Ishikawa (cell line): ENCODE data around the gene ABCG5.

ENCODE experiments used
- CEBPB ChIP-seq: IDR thresholded peaks from 2 replicates; pipeline ENCODE4 v1.6.1; 2012
- CREB1 ChIP-seq: IDR thresholded peaks from 2 replicates; pipeline ENCODE4 v1.6.1; 2012; ENCODE audit warnings: low read depth
- EGR1 ChIP-seq: IDR thresholded peaks from 2 replicates; pipeline ENCODE4 v1.6.1; 2012
- EP300 ChIP-seq: IDR thresholded peaks from 2 replicates; pipeline ENCODE4 v1.6.1; 2012; ENCODE audit warnings: borderline replicate concordance
- FOXM1 ChIP-seq: IDR thresholded peaks from 2 replicates; pipeline ENCODE4 v1.6.1; 2012; ENCODE audit warnings: low read depth, borderline replicate concordance
- NFIC ChIP-seq: IDR thresholded peaks from 2 replicates; pipeline ENCODE4 v1.6.1; 2012
- RAD21 ChIP-seq: IDR thresholded peaks from 2 replicates; pipeline ENCODE4 v1.6.1; 2012; ENCODE audit warnings: low read depth
- TAF1 ChIP-seq: IDR thresholded peaks from 2 replicates; pipeline ENCODE4 v1.6.1; 2012; ENCODE audit warnings: low read depth, mild to moderate bottlenecking
- TCF12 ChIP-seq: IDR thresholded peaks from 2 replicates; pipeline ENCODE4 v1.6.1; 2012; ENCODE audit warnings: low read depth
- TEAD4 ChIP-seq: IDR thresholded peaks from 2 replicates; pipeline ENCODE4 v1.6.1; 2012
- YY1 ChIP-seq: IDR thresholded peaks from 2 replicates; pipeline ENCODE4 v1.6.1; 2012; ENCODE audit warnings: low read depth
- ZBTB7A ChIP-seq: IDR thresholded peaks from 2 replicates; pipeline ENCODE4 v1.6.1; 2012; ENCODE audit warnings: low read depth
- TF ChIP-seq, protein P1 (sequence below): IDR thresholded peaks from 2 replicates; pipeline ENCODE4 v1.6.1; 2012
- TF ChIP-seq, protein P2 (sequence below): IDR thresholded peaks from 2 replicates; pipeline ENCODE4 v1.6.1; 2012
- TF ChIP-seq, protein P3 (sequence below): IDR thresholded peaks from 2 replicates; pipeline ENCODE4 v1.6.1; 2012; ENCODE audit warnings: low read depth, mild to moderate bottlenecking

ABCG5 gene

DNA sequence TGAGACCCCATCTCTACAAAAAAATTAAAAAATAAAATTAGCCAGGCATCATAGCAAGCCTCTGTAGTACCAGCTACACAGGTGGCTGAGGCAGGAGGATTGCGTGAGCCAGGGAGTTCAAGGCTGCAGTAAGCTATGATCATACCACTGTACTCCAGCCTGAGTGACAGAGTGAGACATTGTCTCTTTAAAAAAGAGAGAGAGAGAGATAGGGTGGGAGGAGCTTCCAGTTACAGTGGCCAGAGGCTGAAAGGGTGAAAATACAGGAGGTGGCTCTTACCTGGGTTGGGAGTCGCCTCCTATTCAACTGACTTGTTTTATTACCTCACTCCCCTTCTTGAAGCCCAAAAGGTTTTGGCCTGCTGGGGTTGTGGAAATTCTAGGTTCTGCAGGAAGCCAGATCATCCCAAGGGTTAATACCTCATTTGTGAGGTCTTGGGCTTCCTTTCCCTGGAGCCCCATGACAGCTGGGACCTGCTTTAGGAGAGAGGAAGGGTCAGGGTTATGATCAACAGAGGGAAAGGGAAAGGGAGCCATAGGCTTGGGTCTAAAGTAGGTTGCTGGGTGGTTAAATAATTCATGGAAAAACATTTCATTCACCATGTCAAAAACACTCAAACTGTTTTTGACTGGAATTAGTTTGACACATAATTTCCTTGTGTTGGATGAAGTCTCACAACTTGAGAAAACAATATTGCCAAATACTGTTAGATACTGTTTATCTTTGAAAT, 47.4 kb downstream of the ABCG5 start:
- TF ChIP-seq, protein P1, sequence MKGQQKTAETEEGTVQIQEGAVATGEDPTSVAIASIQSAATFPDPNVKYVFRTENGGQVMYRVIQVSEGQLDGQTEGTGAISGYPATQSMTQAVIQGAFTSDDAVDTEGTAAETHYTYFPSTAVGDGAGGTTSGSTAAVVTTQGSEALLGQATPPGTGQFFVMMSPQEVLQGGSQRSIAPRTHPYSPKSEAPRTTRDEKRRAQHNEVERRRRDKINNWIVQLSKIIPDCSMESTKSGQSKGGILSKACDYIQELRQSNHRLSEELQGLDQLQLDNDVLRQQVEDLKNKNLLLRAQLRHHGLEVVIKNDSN: no peak
- TF ChIP-seq, protein P2, sequence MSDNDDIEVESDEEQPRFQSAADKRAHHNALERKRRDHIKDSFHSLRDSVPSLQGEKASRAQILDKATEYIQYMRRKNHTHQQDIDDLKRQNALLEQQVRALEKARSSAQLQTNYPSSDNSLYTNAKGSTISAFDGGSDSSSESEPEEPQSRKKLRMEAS: no peak
- TF ChIP-seq NFIC: no peak
- no peak for TF ChIP-seq TAF1
- TF ChIP-seq ZBTB7A: no peak
- TF ChIP-seq YY1: no peak
- TF ChIP-seq, protein P3, sequence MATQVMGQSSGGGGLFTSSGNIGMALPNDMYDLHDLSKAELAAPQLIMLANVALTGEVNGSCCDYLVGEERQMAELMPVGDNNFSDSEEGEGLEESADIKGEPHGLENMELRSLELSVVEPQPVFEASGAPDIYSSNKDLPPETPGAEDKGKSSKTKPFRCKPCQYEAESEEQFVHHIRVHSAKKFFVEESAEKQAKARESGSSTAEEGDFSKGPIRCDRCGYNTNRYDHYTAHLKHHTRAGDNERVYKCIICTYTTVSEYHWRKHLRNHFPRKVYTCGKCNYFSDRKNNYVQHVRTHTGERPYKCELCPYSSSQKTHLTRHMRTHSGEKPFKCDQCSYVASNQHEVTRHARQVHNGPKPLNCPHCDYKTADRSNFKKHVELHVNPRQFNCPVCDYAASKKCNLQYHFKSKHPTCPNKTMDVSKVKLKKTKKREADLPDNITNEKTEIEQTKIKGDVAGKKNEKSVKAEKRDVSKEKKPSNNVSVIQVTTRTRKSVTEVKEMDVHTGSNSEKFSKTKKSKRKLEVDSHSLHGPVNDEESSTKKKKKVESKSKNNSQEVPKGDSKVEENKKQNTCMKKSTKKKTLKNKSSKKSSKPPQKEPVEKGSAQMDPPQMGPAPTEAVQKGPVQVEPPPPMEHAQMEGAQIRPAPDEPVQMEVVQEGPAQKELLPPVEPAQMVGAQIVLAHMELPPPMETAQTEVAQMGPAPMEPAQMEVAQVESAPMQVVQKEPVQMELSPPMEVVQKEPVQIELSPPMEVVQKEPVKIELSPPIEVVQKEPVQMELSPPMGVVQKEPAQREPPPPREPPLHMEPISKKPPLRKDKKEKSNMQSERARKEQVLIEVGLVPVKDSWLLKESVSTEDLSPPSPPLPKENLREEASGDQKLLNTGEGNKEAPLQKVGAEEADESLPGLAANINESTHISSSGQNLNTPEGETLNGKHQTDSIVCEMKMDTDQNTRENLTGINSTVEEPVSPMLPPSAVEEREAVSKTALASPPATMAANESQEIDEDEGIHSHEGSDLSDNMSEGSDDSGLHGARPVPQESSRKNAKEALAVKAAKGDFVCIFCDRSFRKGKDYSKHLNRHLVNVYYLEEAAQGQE: no peak
- TF ChIP-seq EP300: no peak
- no peak for TF ChIP-seq CEBPB
- no peak for TF ChIP-seq TCF12
- TF ChIP-seq TEAD4: no peak
- no peak for TF ChIP-seq FOXM1
- no peak for TF ChIP-seq RAD21
- TF ChIP-seq CREB1: no peak
- TF ChIP-seq EGR1: no peak

DNA sequence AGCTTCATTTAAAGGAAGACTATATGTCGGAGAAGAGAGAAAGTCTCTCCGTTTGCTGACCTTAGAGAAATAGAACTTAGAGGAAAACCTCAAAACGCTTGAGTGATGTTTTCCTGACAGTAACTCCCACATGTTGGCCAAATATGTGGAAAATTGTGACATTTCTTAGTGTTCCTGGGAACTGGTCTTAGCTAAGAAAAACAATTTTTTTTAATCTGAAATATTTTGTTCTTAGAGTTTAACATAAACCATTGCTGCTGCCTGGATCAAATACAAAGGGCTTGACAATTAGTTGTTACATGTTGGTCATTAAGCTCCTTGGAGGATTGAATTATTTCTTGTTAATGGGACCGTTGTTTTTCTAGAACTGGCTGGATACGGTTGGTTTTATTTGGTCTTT, 48.5 kb downstream of the ABCG5 start:
- TF ChIP-seq RAD21 (no peak), CREB1 (no peak), YY1 (no peak), EGR1 (no peak), NFIC (no peak), ZBTB7A (no peak)
- TF ChIP-seq, protein P3: no peak
- TF ChIP-seq, protein P1: no peak
- TF ChIP-seq, protein P2: no peak

DNA sequence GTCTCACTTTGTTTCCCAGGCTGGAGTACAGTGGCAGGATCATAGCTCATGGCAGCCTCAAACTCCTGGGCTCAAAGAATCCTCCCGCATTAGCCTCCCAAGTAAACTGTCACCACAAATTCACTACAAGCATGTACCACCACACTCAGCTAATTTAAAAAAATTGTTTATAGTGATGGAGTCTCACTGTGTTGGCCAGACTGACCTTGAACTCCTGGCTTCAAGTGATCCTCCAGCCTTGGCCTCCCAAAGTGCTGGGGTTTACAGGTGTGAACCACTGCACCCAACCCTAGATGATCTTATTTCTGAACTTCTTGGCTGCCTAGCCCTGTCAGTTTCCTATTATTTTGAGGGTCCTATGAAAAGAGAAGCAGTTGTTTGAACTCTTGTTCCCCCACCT, 50.0 kb downstream of the ABCG5 start:
- no peak for TF ChIP-seq TCF12
- TF ChIP-seq ZBTB7A: no peak
- TF ChIP-seq, protein P2: no peak

DNA sequence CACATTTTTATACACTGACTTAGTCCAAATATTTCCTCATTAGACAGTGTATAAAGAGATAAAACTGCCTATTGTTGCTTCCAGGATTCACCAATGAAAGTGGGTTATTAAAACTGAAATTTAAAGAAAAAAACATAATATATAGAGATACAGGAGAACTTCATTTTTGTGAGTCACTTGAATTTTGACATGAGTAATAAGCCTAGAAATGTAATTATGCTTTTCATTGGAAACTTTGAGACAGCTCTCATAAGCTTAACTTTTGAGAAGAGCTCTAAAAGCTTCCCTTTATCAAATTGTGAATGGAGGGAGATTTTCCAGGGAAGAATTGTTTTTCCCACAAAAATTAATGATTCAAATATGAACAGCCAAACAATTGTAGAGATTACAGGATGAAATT, 50.7 kb downstream of the ABCG5 start:
- no peak for TF ChIP-seq NFIC
- TF ChIP-seq ZBTB7A: no peak
- TF ChIP-seq, protein P3: no peak
- TF ChIP-seq FOXM1: no peak
- no peak for TF ChIP-seq CEBPB
- no peak for TF ChIP-seq RAD21
- TF ChIP-seq TAF1: no peak
- no peak for TF ChIP-seq EP300
- no peak for TF ChIP-seq CREB1
- TF ChIP-seq, protein P1: no peak
- TF ChIP-seq, protein P2: no peak
- TF ChIP-seq TCF12: no peak
